Measurements from ENCODE around the gene SPOCK2. TPM values are rescaled to one million over a fixed set of nuclear protein-coding genes. Genes with fewer than 3 reads are reported as not detected.

Gene SPOCK2
- polyA plus RNA-seq, 1 donor from 2014 or later: 5.6 TPM

DNA sequence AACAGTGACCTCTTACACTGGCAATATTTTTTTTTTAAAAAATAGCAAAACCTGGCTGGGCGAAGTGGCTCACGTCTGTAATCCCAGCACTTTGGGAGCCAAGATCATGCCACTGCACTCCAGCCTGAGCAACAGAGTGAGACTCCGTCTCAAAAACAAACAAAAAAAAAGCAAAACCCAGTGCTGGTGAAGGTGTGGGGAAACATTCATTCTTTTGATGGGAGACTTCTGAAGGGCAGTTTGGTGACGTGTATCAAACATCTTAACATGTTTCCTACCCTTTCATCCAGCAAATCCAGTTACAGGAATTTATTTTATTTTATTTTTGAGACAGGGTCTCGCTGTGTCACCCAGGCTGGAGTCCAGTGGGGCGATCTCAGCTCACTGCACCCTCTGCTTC is 66.1 kb downstream of the SPOCK2 start:
- Histone ChIP-seq H3F3A (ENCODE audit: insufficient read depth, low read length, poor library complexity, severe bottlenecking) (no peaks in the 10 kb centered on the region), H3K9ac (ENCODE audit: low read length) (no peak overlapping the region), H4K20me1 (ENCODE audit: insufficient read depth) (no peaks in the 10 kb centered on the region)

DNA sequence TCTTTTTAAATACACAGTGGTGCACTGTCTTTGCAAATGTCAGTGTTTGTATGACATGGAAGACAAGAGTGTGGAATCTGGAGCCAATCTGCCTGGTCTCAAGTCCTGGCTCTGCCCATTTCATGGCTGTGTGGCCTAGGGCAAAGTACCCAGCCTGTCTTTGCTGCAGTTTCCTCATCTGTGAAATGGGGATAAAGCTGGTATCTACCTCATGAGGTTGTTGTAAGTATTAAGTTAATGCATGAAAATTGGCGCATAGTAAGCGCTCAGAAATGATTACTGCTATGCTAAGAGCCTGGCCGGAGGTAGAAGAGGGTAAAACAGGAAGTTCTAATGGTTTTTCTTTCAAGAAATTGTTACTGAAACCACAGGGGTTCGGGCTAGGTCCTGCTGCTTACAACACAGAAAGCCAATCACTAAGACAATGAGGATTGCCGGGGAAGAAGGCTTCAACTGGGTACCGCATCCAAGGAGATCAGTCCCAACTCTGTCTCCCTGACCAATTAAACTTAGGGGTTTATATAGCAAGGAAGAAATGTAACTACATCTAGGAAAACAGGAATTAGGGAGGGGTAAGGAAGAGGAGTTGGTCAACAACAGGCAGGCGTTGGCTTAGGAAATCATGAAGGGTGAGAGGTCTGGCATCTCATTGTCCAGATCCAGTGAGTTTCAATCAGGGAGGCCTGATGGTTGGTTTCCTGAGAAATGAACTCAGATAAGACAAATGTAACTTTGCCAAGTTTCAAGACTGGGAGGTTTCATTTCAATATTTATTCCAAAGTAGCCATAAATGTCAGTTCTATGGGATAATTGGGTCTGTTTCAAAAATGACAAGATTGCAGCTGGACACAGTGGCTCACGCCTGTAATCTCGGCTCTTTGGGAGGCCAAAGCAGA is 67.2 kb downstream of the SPOCK2 start:
- Histone ChIP-seq H3K36me3 (ENCODE audit: insufficient read depth, low read length) (no peaks in the 10 kb centered on the region), H3K9me3 (ENCODE audit: low read length) (no peaks in the 10 kb centered on the region), H2AFZ (ENCODE audit: low read depth, low read length) (no peak overlapping the region), H3F3A (ENCODE audit: insufficient read depth, low read length, poor library complexity, severe bottlenecking) (no peaks in the 10 kb centered on the region), H3K4me3 (ENCODE audit: low read length) (no peak overlapping the region), H3K27ac (ENCODE audit: low read length) (no peak overlapping the region), H3K9me2 (ENCODE audit: insufficient read depth, low read length) (no peaks in the 10 kb centered on the region), H3K9ac (ENCODE audit: low read length) (no peak overlapping the region), H4K20me1 (ENCODE audit: insufficient read depth) (no peaks in the 10 kb centered on the region), H3K79me2 (replicated peaks; ENCODE audit: insufficient read depth, low read length) (no peaks in the 10 kb centered on the region), H3K27me3 (ENCODE audit: insufficient read depth, low read depth, low read length) (no peaks in the 10 kb centered on the region), H3K4me2 (ENCODE audit: low read length) (no peak overlapping the region)
- TF ChIP-seq, protein P1, sequence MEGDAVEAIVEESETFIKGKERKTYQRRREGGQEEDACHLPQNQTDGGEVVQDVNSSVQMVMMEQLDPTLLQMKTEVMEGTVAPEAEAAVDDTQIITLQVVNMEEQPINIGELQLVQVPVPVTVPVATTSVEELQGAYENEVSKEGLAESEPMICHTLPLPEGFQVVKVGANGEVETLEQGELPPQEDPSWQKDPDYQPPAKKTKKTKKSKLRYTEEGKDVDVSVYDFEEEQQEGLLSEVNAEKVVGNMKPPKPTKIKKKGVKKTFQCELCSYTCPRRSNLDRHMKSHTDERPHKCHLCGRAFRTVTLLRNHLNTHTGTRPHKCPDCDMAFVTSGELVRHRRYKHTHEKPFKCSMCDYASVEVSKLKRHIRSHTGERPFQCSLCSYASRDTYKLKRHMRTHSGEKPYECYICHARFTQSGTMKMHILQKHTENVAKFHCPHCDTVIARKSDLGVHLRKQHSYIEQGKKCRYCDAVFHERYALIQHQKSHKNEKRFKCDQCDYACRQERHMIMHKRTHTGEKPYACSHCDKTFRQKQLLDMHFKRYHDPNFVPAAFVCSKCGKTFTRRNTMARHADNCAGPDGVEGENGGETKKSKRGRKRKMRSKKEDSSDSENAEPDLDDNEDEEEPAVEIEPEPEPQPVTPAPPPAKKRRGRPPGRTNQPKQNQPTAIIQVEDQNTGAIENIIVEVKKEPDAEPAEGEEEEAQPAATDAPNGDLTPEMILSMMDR (IDR thresholded peaks at IDR 0.05; ENCODE audit: poor library complexity, severe bottlenecking): no peak
- no peak for TF ChIP-seq MXI1 (conservative IDR thresholded peaks at IDR 0.05; ENCODE audit: poor library complexity, severe bottlenecking)
- no peak for TF ChIP-seq EZH2 (IDR thresholded peaks at IDR 0.05; ENCODE audit: borderline replicate concordance, insufficient read depth, low read length, poor library complexity, severe bottlenecking)
- no peak for TF ChIP-seq POLR2AphosphoS5 (IDR thresholded peaks at IDR 0.05)
- TF ChIP-seq, protein P2, sequence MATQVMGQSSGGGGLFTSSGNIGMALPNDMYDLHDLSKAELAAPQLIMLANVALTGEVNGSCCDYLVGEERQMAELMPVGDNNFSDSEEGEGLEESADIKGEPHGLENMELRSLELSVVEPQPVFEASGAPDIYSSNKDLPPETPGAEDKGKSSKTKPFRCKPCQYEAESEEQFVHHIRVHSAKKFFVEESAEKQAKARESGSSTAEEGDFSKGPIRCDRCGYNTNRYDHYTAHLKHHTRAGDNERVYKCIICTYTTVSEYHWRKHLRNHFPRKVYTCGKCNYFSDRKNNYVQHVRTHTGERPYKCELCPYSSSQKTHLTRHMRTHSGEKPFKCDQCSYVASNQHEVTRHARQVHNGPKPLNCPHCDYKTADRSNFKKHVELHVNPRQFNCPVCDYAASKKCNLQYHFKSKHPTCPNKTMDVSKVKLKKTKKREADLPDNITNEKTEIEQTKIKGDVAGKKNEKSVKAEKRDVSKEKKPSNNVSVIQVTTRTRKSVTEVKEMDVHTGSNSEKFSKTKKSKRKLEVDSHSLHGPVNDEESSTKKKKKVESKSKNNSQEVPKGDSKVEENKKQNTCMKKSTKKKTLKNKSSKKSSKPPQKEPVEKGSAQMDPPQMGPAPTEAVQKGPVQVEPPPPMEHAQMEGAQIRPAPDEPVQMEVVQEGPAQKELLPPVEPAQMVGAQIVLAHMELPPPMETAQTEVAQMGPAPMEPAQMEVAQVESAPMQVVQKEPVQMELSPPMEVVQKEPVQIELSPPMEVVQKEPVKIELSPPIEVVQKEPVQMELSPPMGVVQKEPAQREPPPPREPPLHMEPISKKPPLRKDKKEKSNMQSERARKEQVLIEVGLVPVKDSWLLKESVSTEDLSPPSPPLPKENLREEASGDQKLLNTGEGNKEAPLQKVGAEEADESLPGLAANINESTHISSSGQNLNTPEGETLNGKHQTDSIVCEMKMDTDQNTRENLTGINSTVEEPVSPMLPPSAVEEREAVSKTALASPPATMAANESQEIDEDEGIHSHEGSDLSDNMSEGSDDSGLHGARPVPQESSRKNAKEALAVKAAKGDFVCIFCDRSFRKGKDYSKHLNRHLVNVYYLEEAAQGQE (IDR thresholded peaks at IDR 0.05; ENCODE audit: borderline replicate concordance): no peak
- TF ChIP-seq SMC3 (conservative IDR thresholded peaks at IDR 0.05; ENCODE audit: poor library complexity): no peak
- TF ChIP-seq EP300 (conservative IDR thresholded peaks at IDR 0.05; ENCODE audit: poor library complexity, severe bottlenecking): no peak

More for the DNA sequence above, 66.1 kb downstream of the SPOCK2 start:
- H2AFZ ChIP-seq (ENCODE audit: low read depth, low read length): no peak overlapping the region
- no peaks in the 10 kb centered on the region for H3K36me3 ChIP-seq (ENCODE audit: insufficient read depth, low read length)
- H3K27me3 ChIP-seq (ENCODE audit: insufficient read depth, low read depth, low read length): no peaks in the 10 kb centered on the region
- H3K9me3 ChIP-seq (ENCODE audit: low read length): no peaks in the 10 kb centered on the region
- H3K4me3 ChIP-seq (ENCODE audit: low read length): no peak overlapping the region
- H3K9me2 ChIP-seq (ENCODE audit: insufficient read depth, low read length): no peaks in the 10 kb centered on the region
- H3K79me2 ChIP-seq (replicated peaks; ENCODE audit: insufficient read depth, low read length): no peaks in the 10 kb centered on the region
- TF ChIP-seq, protein P1 (IDR thresholded peaks at IDR 0.05; ENCODE audit: poor library complexity, severe bottlenecking): no peak
- no peak for TF ChIP-seq EZH2 (IDR thresholded peaks at IDR 0.05; ENCODE audit: borderline replicate concordance, insufficient read depth, low read length, poor library complexity, severe bottlenecking)
- TF ChIP-seq SMC3 (conservative IDR thresholded peaks at IDR 0.05; ENCODE audit: poor library complexity): no peak
- no peak for TF ChIP-seq MXI1 (conservative IDR thresholded peaks at IDR 0.05; ENCODE audit: poor library complexity, severe bottlenecking)
- TF ChIP-seq POLR2AphosphoS5 (IDR thresholded peaks at IDR 0.05): no peak
- no peak for TF ChIP-seq TAF1 (IDR thresholded peaks at IDR 0.05; ENCODE audit: low read depth)
- TF ChIP-seq EP300 (conservative IDR thresholded peaks at IDR 0.05; ENCODE audit: poor library complexity, severe bottlenecking): no peak
- TF ChIP-seq, protein P2 (IDR thresholded peaks at IDR 0.05; ENCODE audit: borderline replicate concordance): no peak
- no peak for TF ChIP-seq RAD21 (conservative IDR thresholded peaks at IDR 0.05)
- H3K27ac ChIP-seq (ENCODE audit: low read length): no peak overlapping the region
- H3K4me2 ChIP-seq (ENCODE audit: low read length): no peak overlapping the region
